OCI-LY1 (cell line): ENCODE data around the gene MANBA.

Source experiments
- CTCF ChIP-seq: fragments of 200-600 bp; sonication (generic), shearing (Covaris generic); IDR thresholded peaks from 2 replicates; pipeline ENCODE4 v1.5.1; 2017; ENCODE audit warnings: mild to moderate bottlenecking, antibody characterized with exemption, low read length, moderate library complexity, mixed read lengths
- EZH2 ChIP-seq: fragments of 200-600 bp; sonication (generic), shearing (Covaris generic); IDR thresholded peaks from 2 replicates; pipeline ENCODE4 v1.8.0; 2017; ENCODE audit warnings: borderline replicate concordance, mixed run types, mild to moderate bottlenecking, antibody characterized with exemption, low read length, moderate library complexity, mixed read lengths

DNA sequence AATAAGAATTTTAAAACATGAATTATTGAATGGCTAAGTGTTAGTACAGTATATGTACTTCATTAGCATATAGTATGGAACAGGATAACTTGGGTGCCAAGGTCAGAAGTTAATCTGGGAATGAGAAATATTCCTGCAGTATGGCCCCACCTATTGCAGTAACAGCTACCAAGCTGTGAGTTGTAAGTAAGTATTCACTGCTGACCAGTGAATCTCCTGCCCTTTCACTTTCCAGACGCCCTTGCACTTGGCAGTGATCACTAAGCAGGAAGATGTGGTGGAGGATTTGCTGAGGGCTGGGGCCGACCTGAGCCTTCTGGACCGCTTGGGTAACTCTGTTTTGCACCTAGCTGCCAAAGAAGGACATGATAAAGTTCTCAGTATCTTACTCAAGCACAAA, 154.5 kb downstream of the MANBA start:
- TF ChIP-seq CTCF (no peak), EZH2 (no peak)
